ENCODE data around the gene ZNF296. TPM values are rescaled to one million over a fixed set of nuclear protein-coding genes. Genes with fewer than 3 reads are reported as not detected.

The ZNF296 gene
- total RNA-seq, 3 donors from 2014 or later, result 0.98 to 1.9 (median 1.3) TPM

DNA sequence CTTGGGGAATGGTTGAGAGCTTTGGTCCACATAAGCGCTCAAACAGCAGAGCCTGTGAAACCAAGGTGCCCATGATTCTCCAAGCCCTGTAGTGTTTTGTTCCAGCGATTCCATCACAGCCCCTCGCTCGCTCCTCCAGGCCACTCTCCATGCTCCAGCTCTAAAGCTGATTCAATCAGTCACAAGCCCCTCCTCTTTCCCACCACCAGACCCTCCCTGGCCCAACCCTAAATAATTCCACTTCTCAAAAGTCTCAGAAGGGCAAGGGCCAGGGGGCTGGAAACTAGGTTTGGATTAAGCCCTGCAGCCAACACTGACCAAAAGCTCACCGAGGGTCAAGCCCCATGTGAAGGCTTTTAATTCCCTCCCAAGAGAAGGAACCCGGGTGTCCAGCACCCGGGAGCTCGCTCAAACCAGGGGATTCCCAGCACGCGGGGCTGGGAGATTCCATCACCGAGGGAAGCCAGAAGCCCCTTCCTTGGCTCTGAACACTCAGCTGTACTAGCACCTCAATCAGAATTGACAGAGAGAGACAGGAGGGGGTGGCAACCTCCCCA, 1.5 kb downstream of the ZNF296 start:
- peak overlapping the region in 2 of 3 donors; percentile 60 to 65 for H3K4me3 ChIP-seq
- TF ChIP-seq POLR2AphosphoS5 (IDR thresholded peaks at IDR 0.05) (no peak), POLR2A (IDR thresholded peaks at IDR 0.05) (no peak), CTCF (IDR thresholded peaks at IDR 0.05) (no peak)
- peaks cover 4 to 30% of the 10 kb centered on the region in 2 donors for H3K4me1 ChIP-seq
- no peaks in the 10 kb centered on the region for H3K9me3 ChIP-seq
- intact Hi-C loops (cut with DNase I; ENCODE audit: low total_unique reads), result no loop called here
- H3K27me3 ChIP-seq, result no peaks in the 10 kb centered on the region
- no peak for DNase-seq (ENCODE audit: low spot score in 2 of 2)
- H3K27ac ChIP-seq, result peak overlapping the region; percentile 70 to 75
- H3K36me3 ChIP-seq, result no peaks in the 10 kb centered on the region

- H3K27me3 ChIP-seq, result no peaks in the 10 kb centered on the region
- H3K9me3 ChIP-seq, result no peaks in the 10 kb centered on the region
- peaks cover 8% of the 10 kb centered on the region for H3K36me3 ChIP-seq
- H3K4me3 ChIP-seq, result peak overlapping the region in 1 of 3 donors; percentile 25
- peaks cover 10 to 39% of the 10 kb centered on the region in 2 donors for H3K4me1 ChIP-seq
- intact Hi-C loops (cut with DNase I; ENCODE audit: low total_unique reads), result no loop called here
- TF ChIP-seq POLR2A (IDR thresholded peaks at IDR 0.05) (no peak), POLR2AphosphoS5 (IDR thresholded peaks at IDR 0.05) (no peak), CTCF (IDR thresholded peaks at IDR 0.05) (no peak)
- peak overlapping the region; percentile 66 to 87 for H3K27ac ChIP-seq
- DNase-seq (ENCODE audit: low spot score in 2 of 2), result peak in 1 of 2 donors; percentile 67
Observed at GRCh38 chr19:45071969-45072790, 4.1 kb downstream of the ZNF296 start.

DNA sequence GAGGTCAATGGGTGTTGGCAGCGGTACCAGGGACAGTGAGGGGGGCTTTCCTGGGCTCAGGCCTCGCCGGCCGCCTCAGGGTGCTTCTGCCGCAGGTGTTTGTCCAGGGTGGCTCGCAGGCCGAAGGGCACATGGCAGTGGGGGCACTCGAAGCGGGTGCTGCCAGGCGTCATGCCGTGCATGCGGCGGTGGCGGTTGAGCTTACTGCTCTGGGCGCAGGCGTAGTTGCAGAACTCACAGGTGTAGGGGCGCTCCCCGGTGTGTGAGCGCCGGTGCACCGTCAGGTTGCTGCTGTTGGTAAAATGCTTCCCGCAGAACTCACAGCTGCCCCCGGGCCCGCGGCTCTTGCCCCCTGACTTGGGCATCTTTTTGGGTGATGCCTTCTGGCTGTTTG, 4.7 kb downstream of the ZNF296 start:
- H3K36me3 ChIP-seq, result peaks cover 8% of the 10 kb centered on the region
- no peaks in the 10 kb centered on the region for H3K9me3 ChIP-seq
- no peak for TF ChIP-seq CTCF (IDR thresholded peaks at IDR 0.05)
- peak in 1 of 3 donors; percentile 1 for TF ChIP-seq POLR2AphosphoS5 (IDR thresholded peaks at IDR 0.05)
- peak in 1 of 2 donors; percentile 67 for DNase-seq (ENCODE audit: low spot score in 2 of 2)
- H3K4me1 ChIP-seq, result peaks cover 10 to 34% of the 10 kb centered on the region in 2 donors
- intact Hi-C loops (cut with DNase I; ENCODE audit: low total_unique reads), result no loop called here
- peak overlapping the region; percentile 66 to 87 for H3K27ac ChIP-seq
- H3K27me3 ChIP-seq, result no peaks in the 10 kb centered on the region
- peak overlapping the region in 1 of 3 donors; percentile 35 for H3K4me3 ChIP-seq

GRCh38 chr19:45070861-45071544, 5.3 kb downstream of the ZNF296 start:
- TF ChIP-seq CTCF (IDR thresholded peaks at IDR 0.05), result no peak
- TF ChIP-seq POLR2AphosphoS5 (IDR thresholded peaks at IDR 0.05), result peak in 1 of 3 donors; percentile 67
- intact Hi-C loops (cut with DNase I; ENCODE audit: low total_unique reads), result no loop called here
- peaks cover 8% of the 10 kb centered on the region for H3K36me3 ChIP-seq

More at GRCh38 chr19:45070861-45071544, 5.3 kb downstream of the ZNF296 start:
- no peaks in the 10 kb centered on the region for H3K27me3 ChIP-seq
- peak overlapping the region; percentile 66 to 87 for H3K27ac ChIP-seq
- no peaks in the 10 kb centered on the region for H3K9me3 ChIP-seq
- H3K4me1 ChIP-seq, result peaks cover 10 to 34% of the 10 kb centered on the region in 2 donors
- H3K4me3 ChIP-seq, result peak overlapping the region in 1 of 3 donors; percentile 35
- peak; percentile 62 to 93 for DNase-seq (ENCODE audit: low spot score in 2 of 2)

Measured in breast epithelium (tissue), 4 donors.